Measurements from ENCODE around the gene PAMR1. TPM values are rescaled to one million over a fixed set of nuclear protein-coding genes. Genes with fewer than 3 reads are reported as not detected.

PAMR1 gene
- total and polyA plus RNA-seq, 2 donors (not counting 3 experiments of a cell fraction or from before 2014, with no cell fraction given): not detected

DNA sequence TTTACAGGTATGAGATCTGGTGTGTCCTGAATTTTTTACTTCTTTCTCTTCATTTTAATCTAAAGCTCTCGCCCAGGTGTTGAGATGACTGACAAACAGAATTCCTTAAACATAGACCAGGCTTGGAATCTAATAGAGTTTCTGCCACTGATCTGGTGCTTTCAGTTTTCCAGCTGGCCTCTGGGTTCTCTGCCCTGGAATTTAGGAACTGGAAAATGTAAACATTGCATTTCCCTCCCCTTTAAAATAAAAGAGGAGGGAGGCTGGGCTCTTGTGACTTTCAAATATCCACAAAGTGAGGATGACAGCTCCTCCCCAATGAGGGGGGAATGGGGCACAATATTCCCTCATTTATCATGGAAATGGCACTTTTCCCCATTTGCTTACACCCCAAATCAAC is 5.0 kb downstream of the PAMR1 start:
- dilution Hi-C loops (cut with MboI; ENCODE audit: extremely low pct_ligation_motif_present, low sequenced_read_pairs): no loop called here
- no peaks in the 10 kb centered on the region for H4K20me1 ChIP-seq (replicated peaks; ENCODE audit: control insufficient read depth, extremely low read depth, insufficient read depth, low read length)

DNA sequence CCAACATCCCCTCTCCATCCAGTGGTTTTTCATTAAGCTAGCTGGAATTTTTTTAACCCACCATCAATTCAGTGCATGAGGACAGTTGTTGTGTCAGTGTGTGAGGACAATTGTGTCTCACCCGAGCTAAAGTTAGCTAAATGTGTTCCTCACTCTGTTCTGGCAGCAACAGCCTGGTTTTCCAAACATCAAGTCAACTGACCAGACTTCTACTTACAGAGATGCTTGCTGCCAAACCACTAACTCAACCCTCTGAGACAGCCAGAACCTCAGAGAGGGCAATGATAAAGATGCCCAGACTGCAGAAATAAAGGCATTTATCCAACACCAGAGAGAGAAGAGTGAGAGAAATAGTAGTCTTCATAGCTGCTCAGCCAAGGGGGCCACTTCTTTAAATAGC is 6.7 kb downstream of the PAMR1 start:
- no TSS peak for BruUV-seq (replicated peaks)
- ChIA-PET CTCF (no interaction called here), POLR2A (no interaction called here)
- intact Hi-C loops (cut with micrococcal nuclease): no loop called here
- H3K4me2 ChIP-seq (ENCODE audit: insufficient read depth, low read length): no peak overlapping the region
- no peak overlapping the region for H2AFZ ChIP-seq (ENCODE audit: low read depth, low read length)
- H3K27me3 ChIP-seq (ENCODE audit: control insufficient read depth in 2 of 2, insufficient read depth in 2 of 2, low read length in 2 of 2): peaks cover 17 to 23% of the 10 kb centered on the region in 2 experiments
- H3K36me3 ChIP-seq (ENCODE audit: control insufficient read depth in 2 of 2, extremely low read depth in 1 of 2, insufficient read depth in 2 of 2, low read length in 2 of 2): no peaks in the 10 kb centered on the region
- no peak overlapping the region for H3K4me3 ChIP-seq (replicated peaks in 1 of 3; ENCODE audit: insufficient read depth in 1 of 3, low read depth in 1 of 3, low read length in 3 of 3)
- no peaks in the 10 kb centered on the region for H3K79me2 ChIP-seq (ENCODE audit: control insufficient read depth, insufficient read depth, low read length)
- no peak overlapping the region for H3K9ac ChIP-seq (replicated peaks; ENCODE audit: extremely low read depth, insufficient read depth, low read length)
- no peak overlapping the region for H3K27ac ChIP-seq (ENCODE audit: insufficient read depth, low read depth, low read length)
- H3K9me1 ChIP-seq (replicated peaks; ENCODE audit: control insufficient read depth, extremely low read depth, insufficient read depth, low read length): no peaks in the 10 kb centered on the region
- DNase-seq (ENCODE audit: low read depth, low spot score): no peak
- H4K20me1 ChIP-seq (replicated peaks; ENCODE audit: control insufficient read depth, extremely low read depth, insufficient read depth, low read length): no peaks in the 10 kb centered on the region
- H3K4me1 ChIP-seq (ENCODE audit: control insufficient read depth, extremely low read depth, insufficient read depth, low read length): no peaks in the 10 kb centered on the region
- dilution Hi-C loops (cut with MboI; ENCODE audit: extremely low pct_ligation_motif_present, low sequenced_read_pairs): no loop called here
- no peaks in the 10 kb centered on the region for H3K9me3 ChIP-seq (replicated peaks; ENCODE audit: control insufficient read depth, insufficient read depth, low read length)
- TF ChIP-seq GATA2 (IDR thresholded peaks at IDR 0.05; ENCODE audit: insufficient read depth, insufficient read length, low read depth, low read length): no peak
- no peak for TF ChIP-seq FOS (IDR thresholded peaks at IDR 0.05; ENCODE audit: borderline replicate concordance, insufficient read depth, low read length)
- no peak for TF ChIP-seq MYC (IDR thresholded peaks at IDR 0.05; ENCODE audit: low read depth, low read length)
- TF ChIP-seq, protein P1, sequence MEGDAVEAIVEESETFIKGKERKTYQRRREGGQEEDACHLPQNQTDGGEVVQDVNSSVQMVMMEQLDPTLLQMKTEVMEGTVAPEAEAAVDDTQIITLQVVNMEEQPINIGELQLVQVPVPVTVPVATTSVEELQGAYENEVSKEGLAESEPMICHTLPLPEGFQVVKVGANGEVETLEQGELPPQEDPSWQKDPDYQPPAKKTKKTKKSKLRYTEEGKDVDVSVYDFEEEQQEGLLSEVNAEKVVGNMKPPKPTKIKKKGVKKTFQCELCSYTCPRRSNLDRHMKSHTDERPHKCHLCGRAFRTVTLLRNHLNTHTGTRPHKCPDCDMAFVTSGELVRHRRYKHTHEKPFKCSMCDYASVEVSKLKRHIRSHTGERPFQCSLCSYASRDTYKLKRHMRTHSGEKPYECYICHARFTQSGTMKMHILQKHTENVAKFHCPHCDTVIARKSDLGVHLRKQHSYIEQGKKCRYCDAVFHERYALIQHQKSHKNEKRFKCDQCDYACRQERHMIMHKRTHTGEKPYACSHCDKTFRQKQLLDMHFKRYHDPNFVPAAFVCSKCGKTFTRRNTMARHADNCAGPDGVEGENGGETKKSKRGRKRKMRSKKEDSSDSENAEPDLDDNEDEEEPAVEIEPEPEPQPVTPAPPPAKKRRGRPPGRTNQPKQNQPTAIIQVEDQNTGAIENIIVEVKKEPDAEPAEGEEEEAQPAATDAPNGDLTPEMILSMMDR (IDR thresholded peaks at IDR 0.05; ENCODE audit: extremely low read depth in 1 of 2, insufficient read depth in 1 of 2, low read depth in 1 of 2, low read length in 2 of 2): no peak
- no peak for TF ChIP-seq POLR2AphosphoS5 (IDR thresholded peaks at IDR 0.05; ENCODE audit: insufficient read depth, low read depth, low read length)
- TF ChIP-seq, protein P2, sequence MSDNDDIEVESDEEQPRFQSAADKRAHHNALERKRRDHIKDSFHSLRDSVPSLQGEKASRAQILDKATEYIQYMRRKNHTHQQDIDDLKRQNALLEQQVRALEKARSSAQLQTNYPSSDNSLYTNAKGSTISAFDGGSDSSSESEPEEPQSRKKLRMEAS (IDR thresholded peaks at IDR 0.05; ENCODE audit: insufficient read depth, insufficient read length): no peak
- TF ChIP-seq JUN (IDR thresholded peaks at IDR 0.05; ENCODE audit: borderline replicate concordance, insufficient read depth, insufficient read length, low read depth): no peak
- FAIRE-seq: no peak

More for the DNA sequence above, 5.0 kb downstream of the PAMR1 start:
- Histone ChIP-seq H3K4me2 (ENCODE audit: insufficient read depth, low read length) (no peak overlapping the region), H3K9ac (replicated peaks; ENCODE audit: extremely low read depth, insufficient read depth, low read length) (no peak overlapping the region), H3K9me3 (replicated peaks; ENCODE audit: control insufficient read depth, insufficient read depth, low read length) (no peaks in the 10 kb centered on the region), H3K4me1 (ENCODE audit: control insufficient read depth, extremely low read depth, insufficient read depth, low read length) (no peaks in the 10 kb centered on the region), H3K27me3 (ENCODE audit: control insufficient read depth in 2 of 2, insufficient read depth in 2 of 2, low read length in 2 of 2) (peaks cover 30 to 39% of the 10 kb centered on the region in 2 experiments), H3K4me3 (replicated peaks in 1 of 3; ENCODE audit: insufficient read depth in 1 of 3, low read depth in 1 of 3, low read length in 3 of 3) (no peak overlapping the region), H3K79me2 (ENCODE audit: control insufficient read depth, insufficient read depth, low read length) (no peaks in the 10 kb centered on the region), H3K9me1 (replicated peaks; ENCODE audit: control insufficient read depth, extremely low read depth, insufficient read depth, low read length) (no peaks in the 10 kb centered on the region), H3K36me3 (ENCODE audit: control insufficient read depth in 2 of 2, extremely low read depth in 1 of 2, insufficient read depth in 2 of 2, low read length in 2 of 2) (no peaks in the 10 kb centered on the region), H2AFZ (ENCODE audit: low read depth, low read length) (no peak overlapping the region), H3K27ac (ENCODE audit: insufficient read depth, low read depth, low read length) (no peak overlapping the region)
- BruUV-seq (replicated peaks): no TSS peak
- no peak for FAIRE-seq
- ChIA-PET CTCF (interaction anchor here (0.5 kb wide), 1 partner anchor 302 kb away, joined by 3 read pairs; no protein-coding TSS in a partner anchor), POLR2A (no interaction called here)
- no peak for TF ChIP-seq GATA2 (IDR thresholded peaks at IDR 0.05; ENCODE audit: insufficient read depth, insufficient read length, low read depth, low read length)
- TF ChIP-seq, protein P1 (IDR thresholded peaks at IDR 0.05; ENCODE audit: extremely low read depth in 1 of 2, insufficient read depth in 1 of 2, low read depth in 1 of 2, low read length in 2 of 2): no peak
- no peak for DNase-seq (ENCODE audit: low read depth, low spot score)
- intact Hi-C loops (cut with micrococcal nuclease): no loop called here
